ENCODE measurements around the gene LMX1A. TPM values are rescaled to one million over a fixed set of nuclear protein-coding genes. Genes with fewer than 3 reads are reported as not detected.

LMX1A gene
- total and polyA plus RNA-seq, 4 donors: 0.05 to 0.17 TPM; not detected in 2

- no peak for DNase-seq (ENCODE audit: low spot score)
- no peak overlapping the region for H3K27ac ChIP-seq (ENCODE audit: low read depth in 1 of 2, low read length in 2 of 2)
- no peak overlapping the region for H3K4me3 ChIP-seq (ENCODE audit: low read depth in 1 of 3, low read length in 3 of 3)
- H3K9ac ChIP-seq (ENCODE audit: low read depth in 1 of 2, low read length in 2 of 2): no peak overlapping the region
- H3K9me3 ChIP-seq (ENCODE audit: control insufficient read depth in 4 of 4, low read length in 3 of 4): no peaks in the 10 kb centered on the region
- no peaks in the 10 kb centered on the region for H3K4me1 ChIP-seq (ENCODE audit: control insufficient read depth in 4 of 4, insufficient read depth in 4 of 4, low read length in 3 of 4)
- peaks cover 2 to 13% (median 3%) of the 10 kb centered on the region in 4 donors for H3K27me3 ChIP-seq (ENCODE audit: control insufficient read depth in 4 of 4, insufficient read depth in 4 of 4, low read length in 3 of 4)
- TF ChIP-seq EGR1 (IDR thresholded peaks at IDR 0.05; ENCODE audit: low read depth in 2 of 2) (no peak), TAF1 (conservative IDR thresholded peaks at IDR 0.05) (no peak), GABPA (IDR thresholded peaks at IDR 0.05 in 1 of 2, conservative IDR thresholded peaks at IDR 0.05 in 1 of 2) (no peak), YY1 (IDR thresholded peaks at IDR 0.05) (no peak), FOXA1 (IDR thresholded peaks at IDR 0.05) (no peak), ATF3 (IDR thresholded peaks at IDR 0.05) (no peak), ZBTB33 (IDR thresholded peaks at IDR 0.05) (no peak), RXRA (IDR thresholded peaks at IDR 0.05) (no peak), REST (IDR thresholded peaks at IDR 0.05) (no peak), CTCF (IDR thresholded peaks at IDR 0.05; ENCODE audit: low read depth, low read length, missing input control) (no peak), NR2F2 (IDR thresholded peaks at IDR 0.05) (no peak), SP1 (IDR thresholded peaks at IDR 0.05) (no peak), JUND (IDR thresholded peaks at IDR 0.05) (no peak), RAD21 (IDR thresholded peaks at IDR 0.05) (no peak), FOXA2 (IDR thresholded peaks at IDR 0.05) (no peak), HNF4G (IDR thresholded peaks at IDR 0.05) (no peak), HNF4A (conservative IDR thresholded peaks at IDR 0.05) (no peak), MAX (IDR thresholded peaks at IDR 0.05) (no peak)
- 79% methylated on average over 2 of the region's 2 CpGs for WGBS
- H3K36me3 ChIP-seq (ENCODE audit: control insufficient read depth in 4 of 4, insufficient read depth in 3 of 4, low read depth in 1 of 4, low read length in 3 of 4): no peaks in the 10 kb centered on the region
Measured at GRCh38 chr1:165342587-165342986, 13.9 kb downstream of the LMX1A start.

All from liver (tissue), 9 donors.